ENCODE data around the gene HHIPL1. TPM values are rescaled to one million over a fixed set of nuclear protein-coding genes. Genes with fewer than 3 reads are reported as not detected.

The HHIPL1 gene
- total RNA-seq, 1 donor from 2014 or later: 1.1 TPM

- Histone ChIP-seq H3K36me3 (ENCODE audit: control insufficient read depth, insufficient read depth, low read length) (no peaks in the 10 kb centered on the region), H3K27me3 (ENCODE audit: control insufficient read depth, insufficient read depth, low read length) (no peaks in the 10 kb centered on the region), H3K4me3 (ENCODE audit: low read depth, low read length) (no peak overlapping the region)
- no peak for DNase-seq (ENCODE audit: low read depth)
- TF ChIP-seq CTCF (IDR thresholded peaks at IDR 0.05; ENCODE audit: insufficient read depth, low read length, poor library complexity, severe bottlenecking): no peak
Observed at GRCh38 chr14:99707921-99708320, 63.0 kb downstream of the HHIPL1 start.

GRCh38 chr14:99708449-99708848, 63.5 kb downstream of the HHIPL1 start:
- Histone ChIP-seq H3K36me3 (ENCODE audit: control insufficient read depth, insufficient read depth, low read length) (no peaks in the 10 kb centered on the region), H3K4me3 (ENCODE audit: low read depth, low read length) (no peak overlapping the region), H3K27me3 (ENCODE audit: control insufficient read depth, insufficient read depth, low read length) (no peaks in the 10 kb centered on the region)
- no peak for TF ChIP-seq CTCF (IDR thresholded peaks at IDR 0.05; ENCODE audit: insufficient read depth, low read length, poor library complexity, severe bottlenecking)
- no peak for DNase-seq (ENCODE audit: low read depth)

GRCh38 chr14:99713972-99714371, 69.0 kb downstream of the HHIPL1 start:
- TF ChIP-seq CTCF (IDR thresholded peaks at IDR 0.05; ENCODE audit: insufficient read depth, low read length, poor library complexity, severe bottlenecking): no peak
- no peak for DNase-seq (ENCODE audit: low read depth)
- Histone ChIP-seq H3K4me3 (ENCODE audit: low read depth, low read length) (no peak overlapping the region), H3K27me3 (ENCODE audit: control insufficient read depth, insufficient read depth, low read length) (peaks cover 12% of the 10 kb centered on the region), H3K36me3 (ENCODE audit: control insufficient read depth, insufficient read depth, low read length) (no peaks in the 10 kb centered on the region)

DNA sequence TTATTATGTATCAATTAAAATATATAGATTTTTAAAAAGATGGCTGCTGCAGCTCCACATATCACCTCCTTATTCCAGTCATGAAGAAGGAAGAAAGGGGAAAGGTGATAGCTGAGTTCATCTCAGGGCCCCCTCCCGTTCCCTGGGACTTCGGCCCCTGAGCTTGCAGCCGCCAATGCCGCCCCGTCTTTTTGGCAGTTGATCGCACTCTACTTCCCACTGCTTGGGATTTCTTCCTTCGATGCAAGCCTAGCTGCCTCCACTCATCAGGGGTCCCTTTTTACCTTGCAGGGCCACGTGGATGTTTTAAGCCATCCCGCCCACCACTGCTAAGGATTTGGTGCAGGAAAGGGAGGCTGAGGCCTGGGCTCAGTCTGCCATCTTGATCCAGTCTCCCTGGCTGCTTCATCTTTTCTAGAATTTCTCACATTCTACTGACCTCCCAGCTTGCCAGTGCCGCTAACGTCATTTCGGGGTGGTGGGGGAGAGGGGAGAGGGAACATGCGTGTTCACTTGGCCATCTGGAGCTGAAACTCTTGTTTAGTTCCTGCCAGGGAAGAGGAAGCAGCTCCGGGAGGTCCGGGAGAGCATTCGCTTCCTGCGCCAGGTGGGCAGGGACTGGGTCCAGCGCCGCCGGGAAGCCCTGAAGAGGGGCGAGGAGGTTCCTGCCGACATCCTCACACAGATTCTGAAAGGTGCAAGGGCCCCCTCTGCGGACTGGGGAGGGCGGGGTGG, 70.5 kb downstream of the HHIPL1 start:
- no peak for TF ChIP-seq CTCF (IDR thresholded peaks at IDR 0.05; ENCODE audit: insufficient read depth, low read length, poor library complexity, severe bottlenecking)
- H3K36me3 ChIP-seq (ENCODE audit: control insufficient read depth, insufficient read depth, low read length): no peaks in the 10 kb centered on the region
- no peak for DNase-seq (ENCODE audit: low read depth)
- H3K27me3 ChIP-seq (ENCODE audit: control insufficient read depth, insufficient read depth, low read length): peaks cover 12% of the 10 kb centered on the region
- no peak overlapping the region for H3K4me3 ChIP-seq (ENCODE audit: low read depth, low read length)

GRCh38 chr14:99716091-99716849, 71.3 kb downstream of the HHIPL1 start:
- no peak for TF ChIP-seq CTCF (IDR thresholded peaks at IDR 0.05; ENCODE audit: insufficient read depth, low read length, poor library complexity, severe bottlenecking)
- H3K4me3 ChIP-seq (ENCODE audit: low read depth, low read length): no peak overlapping the region
- DNase-seq (ENCODE audit: low read depth): no peak
- peaks cover 12% of the 10 kb centered on the region for H3K27me3 ChIP-seq (ENCODE audit: control insufficient read depth, insufficient read depth, low read length)
- H3K36me3 ChIP-seq (ENCODE audit: control insufficient read depth, insufficient read depth, low read length): no peaks in the 10 kb centered on the region

All from kidney epithelial cell (primary cell).